Hippocampal formation (tissue), 2 donors: ENCODE results near the gene ZC2HC1C.
"Not testable (repeated sequence)": the region's sequence is repeated elsewhere in the genome, so short reads cannot be mapped to it uniquely, and the experiment has no call there.

Experiments
- DNase-seq, 2 donors: peaks; one replicate each; lab custom pipeline; 2025; lab: John Stamatoyannopoulos, UW

ZC2HC1C gene

DNA sequence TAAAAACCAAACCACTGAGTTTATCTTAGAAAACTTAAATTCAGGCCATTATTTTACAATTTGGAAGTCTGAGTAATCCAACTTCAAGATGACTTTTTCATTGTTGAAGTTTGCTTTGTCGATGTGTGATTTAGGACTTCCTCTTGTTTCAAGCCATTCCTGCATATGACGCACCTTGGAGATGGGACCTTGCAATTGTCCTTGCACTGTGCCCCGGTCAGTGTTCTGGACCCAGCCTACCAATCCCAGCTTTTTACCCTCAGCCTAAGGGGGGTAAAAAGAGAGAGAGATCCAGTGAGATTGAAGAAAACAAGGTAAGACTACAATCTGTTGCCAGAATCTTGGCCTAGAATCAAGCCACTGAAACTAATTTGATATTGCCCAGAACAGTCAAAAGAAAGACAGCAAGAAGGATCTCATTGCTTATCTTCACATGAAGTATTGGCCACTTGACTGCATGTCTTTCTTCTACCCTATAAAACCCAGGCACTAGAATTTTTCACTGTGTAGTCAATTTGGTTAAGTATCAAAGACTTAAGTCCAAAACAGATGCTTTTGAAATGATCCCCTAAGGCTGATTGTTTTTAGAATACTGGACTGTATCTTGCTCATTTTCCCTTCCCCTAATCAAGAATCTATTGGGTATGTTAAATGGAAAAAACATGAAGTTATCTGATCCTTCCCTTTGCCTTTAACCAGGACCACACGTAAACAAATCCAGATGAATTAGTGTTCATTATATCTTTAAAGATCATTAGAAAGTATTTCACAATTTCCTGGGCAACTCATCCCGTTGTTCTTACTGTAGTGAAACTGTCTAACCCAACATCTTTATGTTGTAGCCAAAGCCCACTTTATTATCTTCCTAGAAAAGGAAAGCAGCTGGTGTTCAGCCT, 15.8 kb upstream of the ZC2HC1C start:
- no peak for DNase-seq

GRCh38 chr14:75054421-75054820, 15.0 kb upstream of the ZC2HC1C start:
- DNase-seq = no peak

DNA sequence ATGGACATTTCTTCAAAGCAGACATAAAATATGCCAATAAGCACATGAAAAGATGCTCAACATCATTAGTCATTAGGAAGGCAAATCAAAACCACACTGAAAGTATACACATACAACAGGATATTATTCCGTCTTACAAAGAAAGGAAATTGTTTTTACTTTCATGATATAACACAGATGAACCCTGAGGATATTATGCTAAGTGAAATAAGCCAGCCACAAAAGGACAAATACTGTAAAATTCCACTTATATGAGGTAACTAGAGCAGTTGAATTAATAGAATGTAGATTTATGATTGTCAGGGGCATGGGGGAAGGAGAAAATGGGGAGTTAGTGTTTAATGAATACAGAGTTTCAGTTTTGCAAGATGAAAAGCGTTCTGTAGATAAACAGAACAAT, 9.8 kb upstream of the ZC2HC1C start:
- no peak for DNase-seq

- no peak for DNase-seq
Measured at GRCh38 chr14:75060420-75060819, 9.0 kb upstream of the ZC2HC1C start.

- DNase-seq = no peak
Measured at GRCh38 chr14:75063013-75063412, 6.4 kb upstream of the ZC2HC1C start.

GRCh38 chr14:75063491-75064204, 5.8 kb upstream of the ZC2HC1C start, which contains the start of gene ACYP1:
Gene ACYP1, minus strand, starts transcription at chr14:75064024. Its CDS starts 471 bp downstream, at chr14:75063553.
- peak; percentile 86 for DNase-seq

- DNase-seq = no peak
Measured at GRCh38 chr14:75064205-75064567, 5.3 kb upstream of the ZC2HC1C start.

DNA sequence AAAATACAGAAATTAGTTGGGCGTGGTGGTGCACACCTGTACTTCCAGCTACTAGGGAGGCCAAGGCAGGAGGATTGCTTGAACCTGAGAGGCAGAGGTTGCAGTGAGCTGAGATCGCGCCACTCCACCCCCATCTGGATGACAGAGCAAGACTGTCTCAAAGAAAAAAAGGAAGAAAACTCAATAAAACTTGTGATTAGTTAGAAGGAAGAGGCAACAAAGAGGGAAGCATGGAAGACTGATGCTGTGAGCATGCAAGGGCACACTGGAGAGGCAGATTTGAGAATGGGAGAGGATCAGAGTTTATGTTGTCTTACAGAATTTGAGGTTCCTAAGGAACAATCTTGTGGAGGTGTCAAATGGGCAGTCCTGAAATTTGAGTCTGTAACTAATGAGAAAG, 2.8 kb upstream of the ZC2HC1C start:
- DNase-seq = no peak

GRCh38 chr14:75067212-75067611, 2.2 kb upstream of the ZC2HC1C start:
- DNase-seq = no peak

DNA sequence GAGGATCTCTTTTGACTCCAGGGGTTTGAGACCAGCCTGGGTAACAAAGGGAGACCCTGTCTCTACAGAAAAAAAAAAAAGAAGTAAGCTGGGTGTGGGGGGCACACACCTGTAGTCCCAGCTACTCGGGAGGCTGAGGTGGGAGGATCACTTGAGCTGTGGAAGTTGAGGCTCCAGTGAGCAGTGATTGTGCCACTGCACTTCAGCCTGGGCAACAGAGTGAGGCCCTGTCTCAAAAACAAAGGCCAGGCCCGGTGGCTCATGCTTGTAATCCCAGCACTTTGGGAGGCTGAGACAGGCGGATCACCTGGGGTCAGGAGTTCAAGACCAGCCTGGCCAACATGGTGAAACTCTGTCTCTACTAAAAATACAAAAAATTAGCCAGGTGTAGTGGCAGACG, 1.7 kb upstream of the ZC2HC1C start:
- not testable (repeated sequence) for DNase-seq

DNA sequence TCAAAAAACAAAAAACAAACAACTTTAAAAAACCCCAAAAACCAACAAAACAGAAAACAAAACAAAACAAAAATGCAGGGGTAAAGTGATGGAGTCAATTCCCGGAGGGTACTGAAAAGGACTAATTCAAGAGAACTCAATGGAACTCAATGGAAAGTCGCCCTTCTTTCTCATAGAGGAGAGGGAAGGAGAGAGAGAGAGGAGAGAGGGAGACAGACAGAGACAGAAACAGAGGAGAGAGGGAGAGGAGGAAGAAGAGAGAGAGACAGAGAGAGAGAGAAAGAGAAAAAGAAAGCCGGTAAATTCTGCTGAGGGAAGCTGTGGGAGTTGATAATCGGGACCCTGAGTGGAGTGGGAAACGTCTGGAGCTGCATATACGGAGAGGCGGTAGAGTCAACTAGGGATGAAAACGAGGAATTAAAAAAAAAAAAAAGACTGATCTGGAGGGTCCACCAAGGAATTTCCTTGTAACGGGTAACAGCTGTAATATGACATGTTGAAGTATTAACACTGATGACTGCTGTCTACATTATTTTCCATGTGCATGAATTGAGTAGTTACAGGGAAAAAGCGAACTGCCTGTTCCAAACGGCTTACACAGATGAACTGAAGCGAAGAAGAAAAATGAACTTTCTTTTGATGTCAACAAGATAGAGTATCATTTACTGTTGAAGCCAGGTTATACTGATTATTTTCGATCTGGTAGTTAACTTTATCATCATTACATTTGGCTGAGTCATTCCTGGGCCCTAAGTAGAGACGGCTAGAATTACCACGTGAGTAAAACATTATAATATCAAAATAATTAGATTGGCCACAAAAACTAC, 934 bp upstream of the ZC2HC1C start:
- DNase-seq = peak in 1 of 2 donors; percentile 28

GRCh38 chr14:75069811-75070145, 337 bp downstream of the ZC2HC1C start:
- no peak for DNase-seq

GRCh38 chr14:75070383-75070782, 942 bp downstream of the ZC2HC1C start:
- no peak for DNase-seq

DNA sequence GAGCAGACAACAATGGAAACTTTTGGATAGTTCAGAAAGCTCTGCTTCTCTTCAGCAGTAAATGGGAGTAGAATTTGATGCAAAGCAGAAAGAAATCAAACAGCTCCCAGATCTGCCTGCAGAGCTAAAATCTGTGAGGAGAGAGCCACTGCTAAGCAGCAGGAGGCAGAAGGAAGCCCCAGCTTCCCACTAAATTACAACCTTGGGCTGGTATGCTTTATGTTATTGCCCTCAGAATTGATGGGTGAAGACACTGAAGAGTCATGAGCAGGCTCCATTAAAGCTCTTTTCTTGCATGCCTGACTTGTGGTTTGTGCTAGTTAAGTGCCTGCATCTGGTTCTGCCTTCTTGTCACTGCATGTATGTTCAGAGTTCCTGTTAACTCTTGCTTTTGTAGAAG, 8.4 kb downstream of the ZC2HC1C start:
- no peak for DNase-seq

DNA sequence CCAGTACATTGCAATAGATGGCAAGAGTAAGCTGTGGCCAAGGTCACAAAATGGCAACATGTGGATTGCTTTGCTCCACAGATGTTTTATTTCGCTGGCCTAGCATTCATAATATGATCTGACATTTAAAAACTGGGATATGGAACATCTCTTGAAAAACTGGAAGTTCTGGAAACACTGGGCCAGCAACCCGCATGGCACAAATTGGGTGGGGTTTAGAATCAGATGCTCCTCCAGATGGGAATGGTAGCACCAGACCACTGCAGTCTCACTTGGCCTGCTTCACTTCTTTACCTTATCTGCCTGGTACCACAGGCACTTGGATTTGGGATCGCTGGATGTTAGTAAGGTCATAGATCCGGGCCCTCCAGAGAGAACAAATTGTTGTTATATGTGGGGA, 10.1 kb downstream of the ZC2HC1C start:
- no peak for DNase-seq

DNA sequence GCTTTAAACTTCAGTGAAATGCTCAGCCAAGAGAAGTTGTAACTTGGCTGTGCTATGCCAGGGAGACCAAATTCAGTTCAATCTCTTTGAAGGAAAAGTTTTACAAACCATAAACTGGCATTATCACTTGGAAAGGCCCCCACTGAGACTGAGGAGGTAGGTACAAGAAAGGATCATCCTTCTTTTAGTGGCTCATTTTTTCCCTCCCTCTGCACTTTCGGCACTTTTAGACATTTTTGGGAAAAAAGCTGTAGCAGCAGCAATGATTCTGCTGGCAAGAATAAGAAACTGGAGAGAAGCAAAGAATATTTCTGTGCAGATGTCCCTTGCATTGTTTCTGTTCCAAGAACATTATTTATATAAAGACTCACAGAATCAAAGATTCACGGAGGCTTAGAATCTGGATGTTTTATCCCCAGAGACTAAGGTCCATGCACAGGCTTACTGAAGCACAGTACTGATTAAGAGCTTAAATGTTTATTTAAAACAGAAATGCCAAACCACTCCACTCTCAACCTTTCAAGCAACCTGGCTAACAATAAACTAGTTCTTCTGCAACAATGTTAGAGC, 12.3 kb downstream of the ZC2HC1C start:
- no peak for DNase-seq

DNA sequence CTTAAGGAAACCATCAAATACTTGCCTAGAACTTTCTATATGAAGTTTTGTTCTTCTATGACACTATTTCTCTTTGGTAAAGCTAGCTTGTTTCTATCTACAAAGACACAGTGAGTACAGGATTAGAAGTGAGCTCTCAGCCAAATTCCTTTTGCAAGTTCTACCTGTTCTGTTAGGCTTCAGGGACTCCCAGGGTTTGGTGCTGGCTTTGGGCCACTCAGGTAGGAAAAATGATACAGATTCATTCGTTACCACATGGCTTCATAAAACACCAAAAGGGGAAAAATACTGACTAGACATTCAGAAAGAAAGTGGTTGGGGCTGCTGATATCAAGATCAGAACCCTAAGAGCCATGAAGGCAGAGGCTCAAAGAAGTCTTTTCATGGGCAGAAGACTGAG, 13.8 kb downstream of the ZC2HC1C start:
- no peak for DNase-seq

DNA sequence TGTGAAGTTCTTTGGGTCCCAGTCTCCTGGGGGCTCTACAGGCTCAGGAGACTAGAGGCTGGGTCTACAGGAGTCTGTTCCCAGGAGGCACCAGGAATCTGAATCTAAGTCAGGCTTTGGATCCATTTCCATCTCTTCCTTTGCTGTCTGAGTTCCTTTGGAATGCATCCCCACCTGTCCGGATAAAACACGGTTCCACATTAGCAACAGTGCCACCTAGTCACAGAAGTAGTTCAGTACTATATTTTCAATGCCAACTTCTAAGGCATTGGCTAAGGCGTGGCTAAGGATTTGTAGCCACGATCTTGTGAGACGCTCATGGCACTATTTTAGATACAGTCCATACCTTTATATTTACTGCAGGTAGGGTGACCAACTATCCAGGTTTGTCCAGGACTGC, 15.1 kb downstream of the ZC2HC1C start:
- DNase-seq = no peak

DNA sequence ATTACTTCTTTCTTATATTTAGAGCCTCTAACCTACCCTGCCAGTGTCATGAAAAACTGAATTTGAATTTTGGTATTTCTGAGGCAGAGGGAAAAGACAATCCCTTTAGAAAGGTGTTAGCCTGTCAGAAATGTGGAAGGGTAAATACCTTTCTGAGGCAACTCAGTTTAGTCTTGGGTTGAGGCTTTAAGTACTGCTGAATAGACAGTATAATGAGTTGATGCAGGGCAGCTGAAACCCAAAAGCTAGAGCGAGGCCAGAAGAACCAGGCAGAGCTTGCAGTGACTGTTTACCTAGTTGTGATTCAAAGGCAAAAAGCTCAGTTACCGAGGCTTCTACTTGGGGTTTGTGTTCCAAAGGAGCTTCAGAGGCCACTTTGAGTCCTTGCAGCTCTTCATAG, 18.7 kb downstream of the ZC2HC1C start:
- DNase-seq = no peak

DNA sequence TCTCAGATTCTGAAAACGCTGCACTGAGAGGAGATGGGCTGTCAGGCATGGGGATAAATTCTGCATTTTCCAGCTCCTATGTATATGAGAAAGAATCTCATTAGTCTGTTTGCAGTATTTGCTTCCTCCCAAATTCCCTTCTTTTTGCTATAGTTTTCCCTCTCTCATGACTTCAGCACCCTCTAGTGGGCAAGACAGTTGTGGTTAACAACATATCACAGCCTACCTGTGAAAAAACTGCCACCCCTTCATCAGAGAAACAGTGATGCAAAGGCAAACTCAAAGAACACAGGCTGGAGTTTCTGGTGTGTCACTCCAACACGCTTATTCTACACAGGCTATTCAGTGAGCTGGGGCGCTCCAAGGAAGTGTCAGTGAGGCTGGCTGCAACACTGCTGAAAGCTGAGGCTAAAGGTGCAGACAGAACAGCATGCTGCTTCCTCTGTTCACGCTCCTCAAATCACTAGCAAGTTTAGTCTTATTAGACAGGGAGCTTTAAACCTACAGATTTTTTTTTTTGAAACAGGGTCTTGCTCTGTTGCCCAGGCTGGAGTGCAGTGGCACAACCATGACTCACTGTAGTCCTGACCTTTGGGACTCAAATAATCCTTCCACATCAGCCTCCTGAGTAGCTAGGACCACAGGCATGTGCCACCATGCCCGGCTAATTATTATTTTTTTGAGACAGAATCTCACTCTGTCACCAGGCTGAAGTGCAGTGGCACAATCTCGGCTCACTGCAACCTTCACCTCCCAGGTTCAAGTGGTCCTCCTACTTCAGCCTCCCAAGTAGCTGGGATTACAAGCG, 19.3 kb downstream of the ZC2HC1C start:
- DNase-seq = peak; percentile 16 to 56

DNA sequence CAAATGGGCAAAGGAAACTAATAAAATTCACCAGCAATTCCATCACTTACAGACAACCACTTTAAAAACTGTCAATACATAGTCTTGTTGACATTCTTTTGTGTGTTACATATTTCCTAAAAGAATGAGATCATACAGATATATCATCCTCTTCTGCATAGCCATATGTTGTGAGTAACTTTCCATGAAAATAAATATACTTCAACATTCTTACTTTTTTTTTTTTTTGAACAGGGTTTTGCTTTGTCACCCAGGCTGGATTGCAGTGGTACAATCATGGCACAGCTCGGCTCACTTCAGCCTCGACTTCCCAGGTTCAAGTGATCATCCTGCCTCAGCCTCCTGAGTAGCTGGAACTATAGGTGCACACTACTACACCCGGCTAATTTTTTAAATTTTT, 20.9 kb downstream of the ZC2HC1C start:
- DNase-seq = no peak
